Body of pancreas (tissue), 4 donors: ENCODE data around the gene ELAC2. TPM values are rescaled to one million over a fixed set of nuclear protein-coding genes. Genes with fewer than 3 reads are reported as not detected.

Experiments
- ATAC-seq: fragments of 150-250 bp; one replicate; pipeline ENCODE4 v1.9.1; 2016
- DNase-seq, 4 donors: peaks; one replicate each; pipeline ENCODE4 v3.0.0-alpha.2; 2019
- H3K27ac ChIP-seq, 4 donors: fragments of 200-600 bp; sonication (generic); 1 replicate in 3 of 4; 2 replicates in 1 of 4; pipeline versions ENCODE4 v1.5.1 to v1.6.1; 2016 to 2019; ENCODE audit warnings: mild to moderate bottlenecking in 1 of 4, mixed read lengths in 1 of 4, moderate library complexity in 1 of 4
- H3K27me3 ChIP-seq, 2 donors: fragments of 200-600 bp; sonication (generic); one replicate each; pipeline ENCODE4 v1.6.0; 2016; ENCODE audit warnings: mild to moderate bottlenecking in 1 of 2
- H3K36me3 ChIP-seq, 2 donors: fragments of 200-600 bp; sonication (generic); replicated peaks in 1 of 2; 2 replicates each; pipeline ENCODE4 v1.5.1; 2016; ENCODE audit warnings: low read depth in 2 of 2; ENCODE audit not compliant: insufficient read depth in 1 of 2
- H3K4me1 ChIP-seq: fragments of 200-600 bp; sonication (generic); one replicate; pipeline ENCODE4 v1.6.0; 2016
- H3K4me3 ChIP-seq, 2 donors: fragments of 200-600 bp; sonication (generic); 1 replicate in 1 of 2; 2 replicates in 1 of 2; pipeline ENCODE4 v1.5.1; 2016 to 2019
- H3K9me3 ChIP-seq, 3 donors: fragments of 200-600 bp; sonication (generic); 1 replicate in 2 of 3; 2 replicates in 1 of 3; pipeline ENCODE4 v1.5.1; 2016
- POLR2A ChIP-seq, 3 donors: fragments of 450-650 bp; IDR thresholded peaks; one replicate each; pipeline ENCODE4 v1.6.1; 2016; ENCODE audit warnings: antibody characterized with exemption in 3 of 3, mild to moderate bottlenecking in 2 of 3
- WGBS, 2 donors: methylation state at CpG; one replicate each; pipeline ENCODE4 v1.1.5; 2017; 5-methylcytosine and 5-hydroxymethylcytosine counted together
- intact Hi-C: fragments of 100-400 bp; cut with DNase I; formaldehyde crosslinking; loops from one replicate; pipeline ENCODE4 v1.15.1; 2023
- total RNA-seq, 2 donors: library from RNA; depleted of rRNA; stranded (reverse); fragments of >200 nt; gene quantifications; one replicate each; pipeline ENCODE4 v1.1.0, GENCODE V29; 2016
- TF ChIP-seq, protein P1 (sequence below), 7 experiments: fragments of 450-650 bp in 4 of 7; fragments of 200-600 bp in 3 of 7; sonication (generic) in 3 of 7; IDR thresholded peaks; one replicate each; pipeline ENCODE4 v1.5.1; 2016 to 2019; ENCODE audit warnings: antibody characterized with exemption in 7 of 7

Gene ELAC2
- total RNA-seq, 2 donors from 2014 or later = 31.6 to 52.1 TPM

GRCh38 chr17:13010959-13011358 lies 6.9 kb downstream of the ELAC2 start:
- Histone ChIP-seq H3K36me3 (peaks cover 20 to 44% of the 10 kb centered on the region in 2 donors), H3K27me3 (no peaks in the 10 kb centered on the region), H3K4me1 (peaks cover 3% of the 10 kb centered on the region), H3K9me3 (no peaks in the 10 kb centered on the region), H3K27ac (no peak overlapping the region), H3K4me3 (no peak overlapping the region)
- DNase-seq (no peak), ATAC-seq (no peak)
- intact Hi-C loops = no loop called here
- 75 to 86% methylated on average over 7 of the region's 7 CpGs for WGBS, 2 donors
- no peak for TF ChIP-seq POLR2A (IDR thresholded peaks at IDR 0.05)
- TF ChIP-seq, protein P1, sequence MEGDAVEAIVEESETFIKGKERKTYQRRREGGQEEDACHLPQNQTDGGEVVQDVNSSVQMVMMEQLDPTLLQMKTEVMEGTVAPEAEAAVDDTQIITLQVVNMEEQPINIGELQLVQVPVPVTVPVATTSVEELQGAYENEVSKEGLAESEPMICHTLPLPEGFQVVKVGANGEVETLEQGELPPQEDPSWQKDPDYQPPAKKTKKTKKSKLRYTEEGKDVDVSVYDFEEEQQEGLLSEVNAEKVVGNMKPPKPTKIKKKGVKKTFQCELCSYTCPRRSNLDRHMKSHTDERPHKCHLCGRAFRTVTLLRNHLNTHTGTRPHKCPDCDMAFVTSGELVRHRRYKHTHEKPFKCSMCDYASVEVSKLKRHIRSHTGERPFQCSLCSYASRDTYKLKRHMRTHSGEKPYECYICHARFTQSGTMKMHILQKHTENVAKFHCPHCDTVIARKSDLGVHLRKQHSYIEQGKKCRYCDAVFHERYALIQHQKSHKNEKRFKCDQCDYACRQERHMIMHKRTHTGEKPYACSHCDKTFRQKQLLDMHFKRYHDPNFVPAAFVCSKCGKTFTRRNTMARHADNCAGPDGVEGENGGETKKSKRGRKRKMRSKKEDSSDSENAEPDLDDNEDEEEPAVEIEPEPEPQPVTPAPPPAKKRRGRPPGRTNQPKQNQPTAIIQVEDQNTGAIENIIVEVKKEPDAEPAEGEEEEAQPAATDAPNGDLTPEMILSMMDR (IDR thresholded peaks at IDR 0.05) = no peak

DNA sequence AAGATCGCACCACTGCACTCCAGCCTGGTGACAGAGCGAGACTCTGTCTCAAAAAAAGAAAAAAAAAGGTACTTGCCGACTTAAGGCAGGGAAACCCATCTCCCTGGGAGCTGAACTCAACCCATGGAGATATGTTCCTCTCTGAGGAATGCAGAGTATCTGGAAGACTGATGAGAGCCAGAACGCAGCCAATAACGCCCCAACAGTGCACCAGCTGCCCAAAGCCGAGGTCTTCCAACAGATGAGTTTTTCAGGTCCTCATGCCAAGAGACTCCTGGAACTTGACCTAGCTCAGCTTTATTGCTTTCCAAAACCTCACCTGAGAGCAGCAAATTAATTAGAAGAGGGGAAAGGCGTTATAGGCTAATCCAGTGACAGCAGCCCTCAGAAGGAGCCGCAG lies 9.4 kb downstream of the ELAC2 start:
- H3K4me3 ChIP-seq = no peak overlapping the region
- DNase-seq (no peak), ATAC-seq (no peak)
- no peak overlapping the region for H3K27ac ChIP-seq
- TF ChIP-seq, protein P1 (IDR thresholded peaks at IDR 0.05) = no peak
- no peak for TF ChIP-seq POLR2A (IDR thresholded peaks at IDR 0.05)
- H3K9me3 ChIP-seq = no peaks in the 10 kb centered on the region
- WGBS, 2 donors = 92 to 93% methylated on average over 8 of the region's 8 CpGs
- H3K4me1 ChIP-seq = no peaks in the 10 kb centered on the region
- peaks cover 20 to 41% of the 10 kb centered on the region in 2 donors for H3K36me3 ChIP-seq
- H3K27me3 ChIP-seq = no peaks in the 10 kb centered on the region
- intact Hi-C loops = no loop called here

GRCh38 chr17:13005530-13005929 lies 12.3 kb downstream of the ELAC2 start:
- Histone ChIP-seq H3K27me3 (no peaks in the 10 kb centered on the region), H3K36me3 (peaks cover 11 to 33% of the 10 kb centered on the region in 2 donors), H3K9me3 (no peaks in the 10 kb centered on the region), H3K27ac (no peak overlapping the region), H3K4me3 (no peak overlapping the region), H3K4me1 (no peaks in the 10 kb centered on the region)
- 74 to 80% methylated on average over 6 of the region's 6 CpGs for WGBS, 2 donors
- ATAC-seq (no peak), DNase-seq (no peak)
- TF ChIP-seq, protein P1 (IDR thresholded peaks at IDR 0.05) = no peak
- TF ChIP-seq POLR2A (IDR thresholded peaks at IDR 0.05) = no peak
- intact Hi-C loops = no loop called here

DNA sequence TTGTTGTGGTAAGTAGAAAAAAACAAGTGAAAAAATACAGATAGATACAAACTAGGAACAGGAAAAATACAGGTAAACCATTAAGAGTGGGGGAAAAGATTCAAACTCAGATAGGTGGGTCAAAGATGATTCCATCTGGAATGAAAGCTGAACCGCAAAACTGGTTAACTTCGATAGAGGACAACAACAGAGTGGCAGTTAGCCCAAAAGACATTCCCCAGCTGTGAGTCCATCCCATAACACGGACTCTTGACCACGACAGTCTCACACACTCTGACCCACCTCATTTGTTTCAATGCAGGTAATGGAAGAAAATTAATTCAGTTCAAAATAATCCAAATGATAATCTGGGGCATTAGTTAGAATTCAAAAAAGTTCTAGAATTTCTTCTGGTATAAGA lies 13.5 kb downstream of the ELAC2 start:
- no peaks in the 10 kb centered on the region for H3K27me3 ChIP-seq
- H3K36me3 ChIP-seq = peaks cover 16 to 35% of the 10 kb centered on the region in 2 donors
- no peak overlapping the region for H3K27ac ChIP-seq
- no peak for ATAC-seq
- intact Hi-C loops = no loop called here
- TF ChIP-seq, protein P1 (IDR thresholded peaks at IDR 0.05) = no peak
- no peak for TF ChIP-seq POLR2A (IDR thresholded peaks at IDR 0.05)
- H3K4me3 ChIP-seq = no peak overlapping the region
- no peak for DNase-seq
- WGBS, 2 donors = 69 to 92% methylated on average over 4 of the region's 4 CpGs
- H3K9me3 ChIP-seq = no peaks in the 10 kb centered on the region
- H3K4me1 ChIP-seq = no peaks in the 10 kb centered on the region

GRCh38 chr17:13003927-13004326 lies 13.9 kb downstream of the ELAC2 start:
- 86 to 92% methylated on average over 6 of the region's 6 CpGs for WGBS, 2 donors

More at GRCh38 chr17:13003927-13004326, 13.9 kb downstream of the ELAC2 start:
- no peak for TF ChIP-seq POLR2A (IDR thresholded peaks at IDR 0.05)
- TF ChIP-seq, protein P1 (IDR thresholded peaks at IDR 0.05) = no peak
- Histone ChIP-seq H3K27ac (no peak overlapping the region), H3K4me1 (no peaks in the 10 kb centered on the region), H3K9me3 (no peaks in the 10 kb centered on the region), H3K27me3 (no peaks in the 10 kb centered on the region), H3K4me3 (no peak overlapping the region), H3K36me3 (peaks cover 16 to 37% of the 10 kb centered on the region in 2 donors)
- ATAC-seq (no peak), DNase-seq (no peak)
- intact Hi-C loops = no loop called here
